Ureter (tissue), 1 donor: ENCODE measurements around the gene TP63. TPM values are rescaled to one million over a fixed set of nuclear protein-coding genes. Genes with fewer than 3 reads are reported as not detected.

Experiments
- DNase-seq: peaks from one replicate; pipeline ENCODE4 v3.0.0-alpha.2; 2020; ENCODE audit warnings: low spot score
- total RNA-seq: library from RNA; stranded (reverse); gene quantifications from one replicate; pipeline ENCODE4 v1.2.4, GENCODE V29; 2023
- donor health status: DM: yes; HTN: yes; CAD: no.

TP63 gene
- total RNA-seq, 1 donor from 2014 or later = 133 TPM

- no peak for DNase-seq
These were observed 220.5 kb downstream of the TP63 start for GRCh38 chr3:189851682-189852081.

GRCh38 chr3:189853906-189854305 is 222.7 kb downstream of the TP63 start:
- DNase-seq = no peak

- DNase-seq = no peak
These were observed 229.1 kb downstream of the TP63 start for GRCh38 chr3:189860296-189860695.

- no peak for DNase-seq
These were observed 231.3 kb downstream of the TP63 start for GRCh38 chr3:189862385-189862998.

- DNase-seq = no peak
These were observed 231.8 kb downstream of the TP63 start for GRCh38 chr3:189863031-189863430.

- no peak for DNase-seq
These were observed 236.9 kb downstream of the TP63 start for GRCh38 chr3:189868061-189868460.

- DNase-seq = no peak
These were observed 238.0 kb downstream of the TP63 start for GRCh38 chr3:189869165-189869564.

- DNase-seq = no peak
These were observed 240.2 kb downstream of the TP63 start for GRCh38 chr3:189871418-189871817.

- no peak for DNase-seq
These were observed 252.0 kb downstream of the TP63 start for GRCh38 chr3:189883113-189883753.

- no peak for DNase-seq
These were observed 259.3 kb downstream of the TP63 start for GRCh38 chr3:189890496-189890895.

- no peak for DNase-seq
These were observed 265.3 kb downstream of the TP63 start for GRCh38 chr3:189896533-189896932.

GRCh38 chr3:189897406-189897805 is 266.2 kb downstream of the TP63 start:
- DNase-seq = no peak

- DNase-seq = no peak
These were observed 267.5 kb downstream of the TP63 start for GRCh38 chr3:189898559-189899153.

GRCh38 chr3:189899186-189899585 is 268.0 kb downstream of the TP63 start:
- DNase-seq = no peak

- DNase-seq = no peak
These were observed 269.4 kb downstream of the TP63 start for GRCh38 chr3:189900578-189900977.

GRCh38 chr3:189901481-189901880 is 270.3 kb downstream of the TP63 start:
- DNase-seq = no peak

- no peak for DNase-seq
These were observed 271.3 kb downstream of the TP63 start for GRCh38 chr3:189902230-189903186.

GRCh38 chr3:189903562-189904250 is 272.5 kb downstream of the TP63 start:
- DNase-seq = no peak

GRCh38 chr3:189907803-189908202 is 276.6 kb downstream of the TP63 start:
- DNase-seq = no peak

GRCh38 chr3:189908646-189909045 is 277.5 kb downstream of the TP63 start:
- DNase-seq = no peak

GRCh38 chr3:189909139-189909538 is 277.9 kb downstream of the TP63 start:
- no peak for DNase-seq

- DNase-seq = no peak
These were observed 278.4 kb downstream of the TP63 start for GRCh38 chr3:189909573-189909972.
